H9 (cell line): ENCODE results near the gene PTPN21. TPM values are rescaled to one million over a fixed set of nuclear protein-coding genes. Genes with fewer than 3 reads are reported as not detected.

ENCODE experiments used
- DNase-seq: peaks from one replicate; pipeline ENCODE4 v3.0.0-alpha.2; 2017
- H2AFZ ChIP-seq: one replicate; pipeline ENCODE4 v1.6.1; 2013; ENCODE audit warnings: mild to moderate bottlenecking, low read length, control low read depth, moderate library complexity
- H2AK5ac ChIP-seq: 2 replicates; pipeline ENCODE4 v1.6.1; 2013; ENCODE audit warnings: low read length, control low read depth, mixed read lengths; ENCODE audit not compliant: insufficient read length
- H2BK120ac ChIP-seq: one replicate; pipeline ENCODE4 v1.6.1; 2013; ENCODE audit warnings: low read depth, mild to moderate bottlenecking, low read length, control low read depth, inconsistent platforms; ENCODE audit not compliant: poor library complexity, severe bottlenecking
- H2BK12ac ChIP-seq: 2 replicates; pipeline ENCODE4 v1.6.1; 2013; ENCODE audit warnings: low read length, control low read depth, mixed read lengths, low read depth; ENCODE audit not compliant: insufficient read length
- H2BK15ac ChIP-seq: 2 replicates; pipeline ENCODE4 v1.6.1; 2013; ENCODE audit warnings: low read depth, low read length, control low read depth
- H2BK20ac ChIP-seq: one replicate; pipeline ENCODE4 v1.6.1; 2013; ENCODE audit warnings: low read depth, mild to moderate bottlenecking, low read length, control low read depth, inconsistent platforms; ENCODE audit not compliant: poor library complexity, severe bottlenecking
- H2BK5ac ChIP-seq: 2 replicates; pipeline ENCODE4 v1.6.1; 2013; ENCODE audit warnings: low read length, control low read depth, mixed read lengths; ENCODE audit not compliant: insufficient read length
- H3K14ac ChIP-seq: 2 replicates; pipeline ENCODE4 v1.6.1; 2013; ENCODE audit warnings: low read length, control low read depth; ENCODE audit not compliant: insufficient read depth
- H3K18ac ChIP-seq: 2 replicates; pipeline ENCODE4 v1.6.1; 2013; ENCODE audit warnings: low read depth, mild to moderate bottlenecking, mixed read lengths, low read length, control low read depth; ENCODE audit not compliant: insufficient read length
- H3K23ac ChIP-seq: 2 replicates; pipeline ENCODE4 v1.6.1; 2013; ENCODE audit warnings: low read length, control low read depth, mixed read lengths, low read depth; ENCODE audit not compliant: insufficient read length
- H3K23me2 ChIP-seq: 2 replicates; pipeline ENCODE4 v1.6.1; 2013; ENCODE audit warnings: low read depth, mild to moderate bottlenecking, mixed read lengths, low read length, control low read depth; ENCODE audit not compliant: insufficient read length, poor library complexity, severe bottlenecking
- H3K27ac ChIP-seq: 2 replicates; pipeline ENCODE4 v1.5.1; 2013; ENCODE audit warnings: low read length, control low read depth, mixed read lengths, low read depth; ENCODE audit not compliant: insufficient read length
- H3K27me3 ChIP-seq: 2 replicates; pipeline ENCODE4 v1.6.1; 2013; ENCODE audit warnings: low read length, control low read depth, inconsistent platforms; ENCODE audit not compliant: insufficient read depth
- H3K4ac ChIP-seq: 2 replicates; pipeline ENCODE4 v1.6.1; 2013; ENCODE audit warnings: low read depth, mild to moderate bottlenecking, control low read depth, inconsistent platforms, low read length, moderate library complexity
- H3K4me1 ChIP-seq: 2 replicates; pipeline ENCODE4 v1.6.1; 2013; ENCODE audit warnings: low read length, control low read depth, inconsistent platforms; ENCODE audit not compliant: insufficient read depth
- H3K4me2 ChIP-seq: 2 replicates; pipeline ENCODE4 v1.6.1; 2013; ENCODE audit warnings: low read length, control low read depth, mixed read lengths; ENCODE audit not compliant: insufficient read length, insufficient read depth
- H3K56ac ChIP-seq: 2 replicates; pipeline ENCODE4 v1.6.1; 2013; ENCODE audit warnings: low read depth, mild to moderate bottlenecking, mixed read lengths, low read length, control low read depth; ENCODE audit not compliant: insufficient read length
- H3K79me1 ChIP-seq: 2 replicates; pipeline ENCODE4 v1.6.1; 2013; ENCODE audit warnings: low read depth, mild to moderate bottlenecking, moderate library complexity, low read length, control low read depth, inconsistent platforms; ENCODE audit not compliant: insufficient read depth, poor library complexity, severe bottlenecking
- H3K79me2 ChIP-seq: 2 replicates; pipeline ENCODE4 v1.6.1; 2013; ENCODE audit warnings: low read length, control low read depth, inconsistent platforms; ENCODE audit not compliant: insufficient read depth
- H3K9ac ChIP-seq: 2 replicates; pipeline ENCODE4 v1.6.1; 2013; ENCODE audit warnings: low read length, control low read depth, mixed read lengths; ENCODE audit not compliant: insufficient read length; ENCODE audit errors: extremely low read depth
- H3K9me3 ChIP-seq: one replicate; pipeline ENCODE4 v1.6.1; 2013; ENCODE audit warnings: low read depth, low read length, inconsistent platforms; ENCODE audit not compliant: control insufficient read depth
- H3T11ph ChIP-seq: one replicate; pipeline ENCODE4 v1.6.1; 2013; ENCODE audit warnings: mild to moderate bottlenecking, low read length, control low read depth, inconsistent platforms
- H4K20me1 ChIP-seq: one replicate; pipeline ENCODE4 v1.6.1; 2013; ENCODE audit not compliant: control insufficient read depth, insufficient read length, insufficient read depth
- H4K5ac ChIP-seq: 2 replicates; pipeline ENCODE4 v1.6.1; 2013; ENCODE audit warnings: low read depth, mild to moderate bottlenecking, mixed read lengths, low read length, control low read depth; ENCODE audit not compliant: insufficient read length
- H4K8ac ChIP-seq: replicated peaks from 2 replicates; pipeline ENCODE4 v1.6.1; 2013; ENCODE audit warnings: low read length, control low read depth, mixed read lengths, low read depth; ENCODE audit not compliant: insufficient read length
- H4K91ac ChIP-seq: 2 replicates; pipeline ENCODE4 v1.6.1; 2013; ENCODE audit warnings: low read depth, mild to moderate bottlenecking, moderate library complexity, mixed read lengths, low read length, control low read depth; ENCODE audit not compliant: insufficient read length
- H3K27ac Mint-ChIP-seq, 3 experiments: 2 replicates in 2 of 3; 3 replicates in 1 of 3; pipeline ENCODE4 v1.8.0; 2020 to 2021; ENCODE audit warnings: mixed read lengths in 3 of 3, mild to moderate bottlenecking in 1 of 3, moderate library complexity in 1 of 3
- H3K27me3 Mint-ChIP-seq: 2 replicates; pipeline ENCODE4 v1.8.0; 2021; ENCODE audit warnings: low read depth, mild to moderate bottlenecking, moderate library complexity, mixed read lengths
- H3K36me3 Mint-ChIP-seq, 3 experiments: 2 replicates in 2 of 3; 3 replicates in 1 of 3; pipeline ENCODE4 v1.8.0; 2020 to 2021; ENCODE audit warnings: low read depth in 3 of 3, mixed read lengths in 3 of 3; ENCODE audit not compliant: insufficient read depth in 1 of 3
- H3K4me1 Mint-ChIP-seq, 2 experiments: 2 replicates each; pipeline ENCODE4 v1.8.0; 2020; ENCODE audit warnings: mixed read lengths in 2 of 2
- H3K4me3 Mint-ChIP-seq, 2 experiments: 2 replicates in 1 of 2; 3 replicates in 1 of 2; pipeline ENCODE4 v1.8.0; 2020 to 2021; ENCODE audit warnings: mild to moderate bottlenecking in 2 of 2, mixed read lengths in 2 of 2, moderate library complexity in 1 of 2
- H3K9me3 Mint-ChIP-seq, 2 experiments: 2 replicates in 1 of 2; 3 replicates in 1 of 2; pipeline ENCODE4 v1.8.0; 2020; ENCODE audit warnings: mild to moderate bottlenecking in 2 of 2, mixed read lengths in 2 of 2, moderate library complexity in 1 of 2
- total RNA-seq: library from RNA; stranded (reverse); gene quantifications from 2 replicates; pipeline ENCODE4 v1.2.1, GENCODE V29; 2021
- TF ChIP-seq, protein P1 (sequence below): fragments of 200-600 bp; sonication (generic); conservative IDR thresholded peaks from 3 replicates; pipeline ENCODE4 v1.8.0; 2021; ENCODE audit warnings: antibody characterized with exemption, mild to moderate bottlenecking

Gene PTPN21
- total RNA-seq, 1 experiment from 2014 or later, result 14.3 TPM

DNA sequence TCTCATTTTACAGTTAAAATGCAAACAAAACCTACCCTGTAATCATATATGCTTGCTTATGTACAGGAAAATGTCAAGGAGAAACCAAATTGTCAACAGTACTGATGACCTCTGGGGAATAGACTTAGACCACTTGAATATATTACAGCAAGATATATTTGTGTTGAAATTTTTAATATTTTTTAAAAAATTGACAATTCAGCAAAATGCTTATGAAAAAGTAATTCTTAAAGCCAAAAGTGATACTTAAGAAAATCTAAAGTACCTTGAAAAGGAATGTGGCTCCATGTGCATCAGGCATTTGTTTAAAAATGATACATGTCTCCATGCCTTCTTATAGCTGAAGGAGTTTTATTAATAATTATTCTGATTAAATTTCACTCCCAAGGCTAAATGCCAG lies 49.2 kb downstream of the PTPN21 start:
- Histone ChIP-seq H3K23me2 (no peaks in the 10 kb centered on the region), H2AK5ac (no peak overlapping the region), H3K4ac (no peak overlapping the region), H3K79me2 (no peaks in the 10 kb centered on the region), H4K20me1 (no peaks in the 10 kb centered on the region), H2BK5ac (no peak overlapping the region), H3K9me3 (no peaks in the 10 kb centered on the region), H2BK20ac (no peak overlapping the region), H4K5ac (no peak overlapping the region), H3K4me1 (no peaks in the 10 kb centered on the region), H3K56ac (no peak overlapping the region), H3K27ac (no peak overlapping the region), H2AFZ (no peak overlapping the region), H2BK15ac (no peak overlapping the region), H2BK12ac (no peak overlapping the region), H3T11ph (no peak overlapping the region), H4K91ac (no peak overlapping the region), H2BK120ac (no peak overlapping the region), H3K4me2 (no peak overlapping the region), H3K27me3 (no peaks in the 10 kb centered on the region), H3K9ac (no peak overlapping the region), H3K79me1 (no peaks in the 10 kb centered on the region), H3K18ac (no peak overlapping the region), H4K8ac (no peak overlapping the region), H3K14ac (no peak overlapping the region), H3K23ac (no peak overlapping the region)
- no peak for DNase-seq
- Mint-ChIP-seq H3K27me3 (no peaks in the 10 kb centered on the region), H3K9me3 (no peaks in the 10 kb centered on the region), H3K4me1 (no peaks in the 10 kb centered on the region), H3K27ac (no peak overlapping the region), H3K36me3 (peaks cover 0 to 21% (median 14%) of the 10 kb centered on the region in 3 experiments; a peak in 5 of 7 replicates), H3K4me3 (no peak overlapping the region)
- TF ChIP-seq, protein P1, sequence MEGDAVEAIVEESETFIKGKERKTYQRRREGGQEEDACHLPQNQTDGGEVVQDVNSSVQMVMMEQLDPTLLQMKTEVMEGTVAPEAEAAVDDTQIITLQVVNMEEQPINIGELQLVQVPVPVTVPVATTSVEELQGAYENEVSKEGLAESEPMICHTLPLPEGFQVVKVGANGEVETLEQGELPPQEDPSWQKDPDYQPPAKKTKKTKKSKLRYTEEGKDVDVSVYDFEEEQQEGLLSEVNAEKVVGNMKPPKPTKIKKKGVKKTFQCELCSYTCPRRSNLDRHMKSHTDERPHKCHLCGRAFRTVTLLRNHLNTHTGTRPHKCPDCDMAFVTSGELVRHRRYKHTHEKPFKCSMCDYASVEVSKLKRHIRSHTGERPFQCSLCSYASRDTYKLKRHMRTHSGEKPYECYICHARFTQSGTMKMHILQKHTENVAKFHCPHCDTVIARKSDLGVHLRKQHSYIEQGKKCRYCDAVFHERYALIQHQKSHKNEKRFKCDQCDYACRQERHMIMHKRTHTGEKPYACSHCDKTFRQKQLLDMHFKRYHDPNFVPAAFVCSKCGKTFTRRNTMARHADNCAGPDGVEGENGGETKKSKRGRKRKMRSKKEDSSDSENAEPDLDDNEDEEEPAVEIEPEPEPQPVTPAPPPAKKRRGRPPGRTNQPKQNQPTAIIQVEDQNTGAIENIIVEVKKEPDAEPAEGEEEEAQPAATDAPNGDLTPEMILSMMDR, result no peak
